Stimulated activated naive CD4-positive, alpha-beta T cell (primary cell): ENCODE measurements around the gene AJAP1.

Experiments
- DNase-seq, 6 experiments: peaks; one replicate each; lab custom pipeline; 2025; lab: John Stamatoyannopoulos, UW

The AJAP1 gene

DNA sequence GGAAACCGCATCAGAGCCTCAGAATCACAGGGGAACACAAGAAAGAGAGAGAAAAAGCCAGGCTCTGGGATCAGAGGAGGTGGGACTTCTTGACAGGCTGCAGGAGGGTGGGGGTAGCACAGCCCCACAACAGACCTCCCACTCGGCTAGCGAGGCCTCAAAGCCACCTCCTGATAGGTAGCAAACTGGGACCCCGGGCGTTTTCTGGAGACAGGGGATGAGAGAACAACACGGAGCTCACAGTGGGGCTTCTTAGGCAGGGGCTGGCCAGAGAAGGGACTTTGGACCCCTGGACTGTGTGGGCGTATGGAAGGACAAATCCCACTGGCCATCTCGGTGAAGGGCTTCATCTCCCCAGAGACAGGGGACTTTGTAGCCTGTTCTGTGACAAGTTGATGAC lies 116.3 kb downstream of the AJAP1 start:
- DNase-seq: no peak

DNA sequence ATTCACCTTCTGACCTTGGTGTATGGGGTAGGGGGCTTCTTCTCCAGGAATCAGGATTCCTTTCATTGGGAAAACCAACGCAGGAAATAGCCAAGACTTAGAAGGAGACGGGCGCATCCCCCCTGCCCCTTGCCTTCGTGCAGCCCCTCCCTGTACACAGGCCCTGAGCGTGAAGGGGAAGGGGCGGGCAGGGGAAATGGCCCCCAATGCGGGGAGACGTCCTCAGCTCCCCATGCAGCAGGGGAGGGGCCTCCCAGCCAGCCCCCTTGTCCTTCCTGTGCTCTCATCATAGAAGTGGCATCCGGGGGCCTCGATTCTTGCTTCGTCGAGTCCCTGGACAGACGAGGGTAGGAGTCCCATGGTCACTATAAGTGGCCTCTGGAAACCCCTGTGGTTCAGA lies 116.9 kb downstream of the AJAP1 start:
- DNase-seq: no peak

DNA sequence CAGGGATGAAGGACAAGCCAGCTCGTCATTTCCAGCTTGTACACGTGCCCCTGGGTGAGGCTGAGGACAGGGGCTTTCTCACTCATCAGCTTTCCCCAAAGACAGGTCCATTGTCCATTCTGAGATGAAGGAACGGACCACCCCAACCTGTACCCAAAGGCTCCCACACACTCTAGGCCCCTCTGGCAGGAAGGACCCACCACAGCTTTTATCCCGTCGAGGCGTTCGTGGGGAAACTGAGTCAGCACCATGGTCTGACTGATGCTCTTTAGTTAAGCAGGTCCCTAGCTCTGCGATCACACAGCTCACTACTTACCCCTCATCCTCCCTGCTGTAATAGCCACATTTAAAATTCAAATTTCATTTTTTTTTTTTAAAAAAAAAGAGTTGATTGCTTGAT lies 117.3 kb downstream of the AJAP1 start:
- DNase-seq: no peak

DNA sequence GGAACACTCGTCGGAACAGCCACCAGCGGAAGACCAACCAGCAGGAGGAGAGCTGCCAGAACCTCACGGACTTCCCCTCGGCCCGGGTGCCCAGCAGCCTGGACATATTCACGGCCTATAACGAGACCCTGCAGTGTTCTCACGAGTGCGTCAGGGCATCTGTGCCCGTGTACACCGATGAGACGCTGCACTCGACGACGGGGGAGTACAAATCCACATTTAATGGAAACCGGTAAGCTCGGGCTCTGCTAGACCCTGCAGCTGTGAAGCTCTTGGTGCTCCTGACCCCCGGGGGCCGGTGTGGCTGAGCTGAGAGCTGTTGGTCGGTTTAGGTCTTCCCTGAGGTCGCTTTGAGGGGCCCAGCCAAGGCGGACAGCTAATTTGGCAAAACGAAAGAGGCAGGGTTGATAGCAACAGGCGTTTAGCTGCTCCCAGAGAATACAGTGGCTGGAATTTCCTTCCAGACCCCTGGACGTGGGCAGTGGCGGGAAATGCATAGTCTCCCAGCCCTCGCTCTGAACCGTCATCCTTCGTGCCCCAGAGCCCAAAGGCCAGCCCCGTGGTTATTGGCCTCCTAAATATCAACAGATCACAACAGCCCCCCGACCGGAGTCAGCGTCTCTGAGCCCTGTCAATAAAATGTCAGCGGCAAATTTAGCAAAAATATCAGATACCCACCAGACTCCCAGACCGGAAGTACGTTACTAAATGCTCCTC lies 118.0 kb downstream of the AJAP1 start:
- no peak for DNase-seq

DNA sequence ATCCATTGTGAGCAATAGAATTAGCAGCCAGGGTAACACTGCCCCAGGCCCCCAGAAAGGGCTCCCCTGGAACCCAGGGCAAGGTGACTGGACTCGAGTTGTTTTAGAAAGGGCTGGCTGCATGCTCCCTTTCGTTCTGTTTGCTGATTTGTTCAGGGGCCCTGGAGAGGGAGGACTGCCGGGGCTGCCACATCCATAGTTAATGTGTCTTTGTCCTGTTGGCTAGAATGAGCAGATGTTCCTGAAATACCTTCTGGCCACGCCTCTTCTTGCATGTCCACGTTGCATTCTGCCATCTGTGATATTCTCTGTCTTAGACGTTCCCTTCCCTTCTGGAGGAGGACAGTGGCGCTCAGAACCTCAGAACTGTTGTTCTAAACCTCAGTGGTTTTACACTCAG lies 118.8 kb downstream of the AJAP1 start:
- no peak for DNase-seq

DNA sequence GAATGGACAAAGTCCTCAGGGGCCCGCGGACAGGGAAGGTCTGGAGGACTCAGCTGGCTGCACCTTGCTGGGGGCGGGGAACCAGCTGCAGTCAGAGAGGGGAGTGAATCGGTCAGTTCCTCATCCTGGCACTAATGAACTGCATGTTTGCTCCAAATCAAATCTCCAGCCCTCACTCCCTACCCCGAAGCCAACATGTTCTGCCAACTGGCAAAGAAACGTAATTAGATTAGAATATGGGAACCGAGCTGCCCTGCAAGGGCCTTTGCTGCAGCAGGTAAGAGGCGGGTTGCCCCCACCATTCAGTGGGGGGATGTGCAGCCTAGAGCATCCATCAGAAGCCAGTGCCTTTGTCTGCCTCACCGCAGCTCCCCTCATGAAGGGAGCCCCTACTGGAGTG lies 121.1 kb downstream of the AJAP1 start:
- DNase-seq: no peak

DNA sequence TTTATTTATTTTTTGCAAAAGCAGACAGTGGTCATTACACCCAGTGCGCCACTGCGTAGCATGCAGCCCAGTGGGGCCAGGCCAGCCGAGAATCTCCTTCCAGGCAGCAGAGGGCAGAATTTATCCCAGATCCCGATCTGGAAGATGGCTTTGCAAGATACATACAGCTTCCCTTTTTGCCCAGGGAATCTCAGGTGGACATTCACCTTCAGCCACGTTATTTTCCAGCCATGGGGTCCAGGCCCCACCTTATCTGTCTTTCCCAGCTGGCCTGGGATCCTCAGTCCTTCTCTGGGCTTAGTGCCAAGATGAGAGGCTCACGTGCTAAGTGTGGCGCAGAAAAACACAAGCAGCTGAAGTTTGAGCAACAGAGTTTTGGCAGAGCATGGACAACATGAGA lies 123.6 kb downstream of the AJAP1 start:
- no peak for DNase-seq

DNA sequence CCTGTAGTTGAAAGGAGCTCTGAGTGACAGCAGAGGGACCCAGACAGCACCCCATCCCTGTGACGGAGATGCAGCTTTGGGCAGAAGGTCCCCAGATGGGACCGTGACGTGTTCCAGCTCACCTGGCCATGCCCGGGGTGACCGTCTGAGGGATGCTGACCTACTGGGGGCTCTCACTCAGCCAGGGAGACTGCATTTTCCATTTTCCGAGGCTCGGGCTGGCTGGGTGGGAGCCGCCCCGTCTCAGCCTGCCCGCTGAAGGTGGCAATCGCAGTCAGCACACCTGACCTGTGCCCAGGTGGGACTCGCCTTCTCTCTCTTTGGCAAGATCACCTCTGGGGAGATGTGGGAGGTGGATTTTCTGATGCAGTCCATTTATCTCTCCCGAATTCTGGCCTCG lies 127.2 kb downstream of the AJAP1 start:
- DNase-seq: no peak

DNA sequence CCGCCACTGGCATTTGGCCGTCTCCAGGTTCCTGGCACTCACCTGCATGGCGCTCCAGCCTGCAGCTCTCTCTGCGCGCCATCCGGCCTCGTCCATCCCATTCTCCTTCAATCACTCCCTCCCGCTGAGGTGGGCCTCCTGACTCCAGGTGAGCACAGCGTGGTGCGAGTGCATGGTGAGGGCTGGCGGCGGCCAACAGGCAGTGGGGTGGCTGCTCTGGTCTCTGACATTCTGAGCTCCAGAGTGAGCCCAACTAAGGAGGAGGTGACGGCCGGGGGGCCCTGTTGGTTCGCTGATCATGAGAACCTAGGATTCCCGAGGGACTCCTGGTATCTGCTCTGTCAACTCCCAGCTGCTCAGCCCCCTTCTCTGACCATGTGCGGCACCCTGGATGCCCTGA lies 130.4 kb downstream of the AJAP1 start:
- no peak for DNase-seq

DNA sequence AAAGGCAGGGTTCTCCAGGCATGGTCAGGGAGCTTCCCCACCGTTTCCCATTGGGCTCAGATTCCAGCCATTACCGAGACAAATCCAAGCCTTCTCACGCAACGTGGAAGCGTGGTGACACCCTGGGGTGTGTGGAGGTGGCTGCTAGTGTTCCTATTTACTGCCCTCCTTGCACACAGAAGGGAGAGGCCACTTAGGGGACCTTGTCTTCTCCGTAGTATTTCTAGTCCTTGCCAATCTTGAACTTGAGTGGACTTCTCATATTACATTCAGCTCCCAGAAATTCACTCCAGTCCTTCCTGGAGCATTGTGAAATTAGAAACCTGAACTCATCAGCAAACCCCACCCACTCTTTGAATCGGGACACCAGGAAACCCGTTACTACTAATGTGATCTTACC lies 131.6 kb downstream of the AJAP1 start:
- DNase-seq: no peak

DNA sequence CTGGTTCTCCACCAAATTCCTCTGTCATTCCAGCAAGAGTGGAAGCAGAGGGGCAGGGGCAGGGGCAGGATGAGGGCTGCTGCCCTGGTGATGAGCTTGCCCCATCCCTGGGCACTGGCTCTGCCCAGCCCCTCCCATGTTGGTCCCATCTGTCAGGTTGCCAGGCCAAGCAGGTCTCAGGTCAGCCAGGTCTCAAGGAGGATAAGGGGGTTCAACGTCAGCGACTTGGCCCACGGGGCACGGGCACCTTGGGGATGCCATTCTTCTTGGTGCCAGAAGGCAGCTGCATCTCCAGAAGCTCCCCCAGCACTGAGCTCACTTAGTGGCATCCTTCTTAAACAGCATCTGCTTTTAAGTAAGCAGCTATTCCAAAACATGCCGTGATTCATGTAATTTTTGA lies 133.1 kb downstream of the AJAP1 start:
- no peak for DNase-seq

DNA sequence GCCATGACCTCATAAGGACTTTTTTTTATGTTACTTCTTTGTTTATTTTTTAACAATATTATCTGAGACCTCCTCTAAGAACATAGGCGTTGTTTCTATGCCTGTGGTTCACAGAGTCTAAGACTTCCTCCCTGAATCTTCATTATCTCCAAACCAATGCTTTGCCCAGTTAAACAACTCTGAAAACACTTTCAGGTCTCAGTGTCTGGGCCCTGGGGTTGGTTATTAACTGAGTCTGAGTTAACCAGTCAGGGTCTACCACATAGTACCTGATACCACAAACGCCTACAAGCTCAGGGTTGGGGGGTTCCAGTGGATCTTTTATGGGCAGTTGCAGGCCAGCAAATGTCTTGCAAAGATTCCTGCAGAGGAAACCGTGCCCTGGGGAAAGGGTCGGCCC lies 138.2 kb downstream of the AJAP1 start:
- DNase-seq: no peak

DNA sequence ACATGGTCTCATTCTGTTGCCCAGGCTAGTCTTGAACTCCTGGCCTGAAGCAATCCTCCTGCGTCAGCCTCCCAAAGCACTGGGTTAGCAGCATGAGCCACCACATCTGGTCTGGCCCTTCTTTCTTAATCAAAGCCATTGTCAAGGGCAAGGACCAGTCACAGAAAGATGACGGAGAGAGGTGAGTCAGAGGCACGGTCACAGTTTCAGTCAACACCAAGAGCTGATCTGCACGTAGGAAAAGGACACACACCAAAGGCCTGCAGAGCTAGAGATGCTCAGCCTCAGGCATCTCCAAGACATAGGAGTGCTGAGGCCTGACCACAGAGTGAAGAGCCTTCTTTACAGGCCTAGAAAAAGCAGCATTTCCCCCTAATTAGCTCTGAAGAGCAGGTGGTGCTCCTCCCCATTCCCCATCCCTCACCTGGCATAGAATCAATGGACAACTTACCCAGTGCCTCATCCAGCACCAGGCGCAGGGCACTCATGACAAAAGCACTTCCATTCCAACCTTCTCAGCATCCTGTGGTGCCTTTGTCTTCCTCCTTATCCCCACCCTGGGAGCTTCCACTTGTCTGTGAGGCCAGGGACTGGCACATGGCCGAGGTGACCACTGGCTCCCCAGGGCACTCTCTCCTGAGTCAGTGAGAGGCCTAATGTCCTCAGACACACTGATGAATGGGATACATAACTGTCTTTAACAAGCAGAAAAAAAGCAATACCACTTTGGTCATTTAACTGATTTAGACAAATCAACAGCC lies 139.8 kb downstream of the AJAP1 start:
- no peak for DNase-seq

DNA sequence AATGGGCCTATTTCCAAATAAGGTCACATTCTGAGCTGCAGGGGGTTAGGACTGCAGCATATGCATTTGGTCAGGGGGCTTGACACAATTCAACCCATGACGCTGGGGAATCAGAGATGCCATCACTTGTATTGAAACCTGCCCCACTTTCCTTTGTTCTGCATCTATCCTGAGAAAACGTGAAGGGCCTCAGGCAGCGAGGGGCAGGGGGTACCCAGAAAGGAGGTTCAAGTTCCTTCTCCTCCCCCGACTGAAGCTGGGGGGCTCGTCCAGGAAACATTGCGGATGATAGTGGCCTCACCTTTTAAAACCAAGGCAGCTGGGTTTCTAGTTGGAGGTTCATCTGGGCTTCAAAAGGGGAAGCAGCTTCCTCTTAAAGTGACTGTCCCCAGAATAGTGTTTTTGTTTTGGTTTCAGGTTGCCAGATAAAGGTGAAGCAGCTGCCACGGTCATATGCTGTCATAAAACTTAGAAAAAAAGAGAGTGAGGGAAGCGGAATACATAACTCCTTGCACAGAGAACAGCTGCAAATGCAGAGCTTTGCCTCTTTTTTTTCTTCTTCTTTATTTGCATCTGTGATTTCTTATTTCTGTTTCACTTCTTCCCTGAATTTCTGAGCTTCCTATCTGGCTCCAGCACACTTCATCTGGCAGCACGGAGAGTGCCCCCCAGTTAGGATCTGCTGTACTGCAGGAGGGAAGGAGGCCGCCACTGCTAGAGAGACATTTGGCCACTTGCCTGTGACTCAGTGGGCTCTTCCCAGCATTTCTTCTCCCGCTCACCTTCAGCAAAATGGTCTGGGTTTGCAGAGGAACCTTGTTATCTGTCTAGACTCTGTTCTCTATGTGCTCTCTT lies 142.0 kb downstream of the AJAP1 start:
- no peak for DNase-seq

DNA sequence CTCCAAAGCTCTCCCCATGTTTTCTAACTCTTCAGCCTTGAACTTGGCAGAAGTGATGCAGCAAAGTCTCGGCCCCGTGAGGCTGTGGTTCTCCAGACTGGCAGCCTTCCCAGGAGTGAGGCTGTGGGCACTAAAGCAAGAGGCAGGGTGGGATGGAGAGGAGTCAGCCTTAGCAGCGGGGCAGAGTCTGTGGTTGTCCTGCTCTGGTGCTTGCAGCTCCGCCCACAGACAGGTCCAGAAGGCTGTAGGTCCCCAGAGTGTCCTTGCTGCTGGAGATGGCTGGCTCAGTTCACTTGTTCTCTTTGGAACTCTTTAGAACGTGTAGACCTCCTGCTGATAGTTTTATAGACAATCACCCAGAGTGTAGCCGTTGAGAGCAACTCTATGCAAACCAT lies 142.6 kb downstream of the AJAP1 start:
- no peak for DNase-seq

DNA sequence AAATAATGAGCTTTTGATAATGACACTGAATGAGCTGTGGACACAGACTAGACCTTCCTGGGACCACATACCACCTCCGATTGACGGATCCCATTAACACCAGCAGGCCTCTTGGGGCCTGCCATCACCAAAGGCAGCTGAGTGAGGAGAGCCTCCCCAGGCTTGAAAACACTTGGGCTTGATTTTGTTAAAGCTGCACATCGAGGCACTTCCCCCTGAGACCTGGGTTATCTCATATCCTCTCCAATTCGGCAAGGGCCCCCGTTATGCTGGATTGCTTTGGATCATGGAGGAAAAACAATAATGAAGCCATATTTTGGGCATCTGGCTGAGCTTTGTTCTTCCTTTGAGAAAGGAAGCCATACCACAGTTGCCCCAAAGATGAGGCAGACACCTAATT lies 143.0 kb downstream of the AJAP1 start:
- DNase-seq: no peak

DNA sequence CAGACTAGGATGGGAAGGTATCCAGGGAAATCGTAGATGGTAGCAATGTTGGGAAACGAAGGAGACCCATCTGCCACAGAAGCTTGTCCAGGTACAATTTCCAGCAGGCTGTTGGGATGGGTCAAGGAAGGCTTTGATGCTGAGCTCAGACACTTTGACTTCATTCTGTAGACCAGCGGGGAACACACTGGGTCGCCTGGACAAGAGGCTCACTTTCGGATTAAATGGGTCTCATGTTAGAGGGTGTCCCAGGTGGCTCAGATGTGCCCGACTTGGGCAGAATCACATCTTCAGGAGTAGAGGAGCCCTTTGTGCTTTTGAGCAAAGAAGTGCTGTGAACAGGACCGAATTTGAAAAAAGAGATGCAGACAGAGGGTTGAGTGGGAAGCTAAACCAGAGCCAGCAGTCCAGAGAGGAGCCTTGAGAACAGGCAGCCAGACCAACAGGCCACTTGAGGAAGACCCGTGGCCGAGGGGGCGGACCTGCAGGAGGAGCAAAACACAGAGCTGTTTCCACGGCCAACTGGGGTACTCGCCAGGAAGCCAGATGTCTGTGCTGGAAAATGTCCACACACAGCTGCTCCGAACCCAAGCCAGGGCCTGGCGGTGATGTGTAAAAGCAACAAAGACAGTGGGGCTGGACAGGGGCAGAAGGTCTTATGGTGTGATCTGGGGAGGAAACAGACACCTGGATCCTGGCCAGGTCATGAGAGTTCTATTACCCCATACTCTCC lies 146.9 kb downstream of the AJAP1 start:
- no peak for DNase-seq

DNA sequence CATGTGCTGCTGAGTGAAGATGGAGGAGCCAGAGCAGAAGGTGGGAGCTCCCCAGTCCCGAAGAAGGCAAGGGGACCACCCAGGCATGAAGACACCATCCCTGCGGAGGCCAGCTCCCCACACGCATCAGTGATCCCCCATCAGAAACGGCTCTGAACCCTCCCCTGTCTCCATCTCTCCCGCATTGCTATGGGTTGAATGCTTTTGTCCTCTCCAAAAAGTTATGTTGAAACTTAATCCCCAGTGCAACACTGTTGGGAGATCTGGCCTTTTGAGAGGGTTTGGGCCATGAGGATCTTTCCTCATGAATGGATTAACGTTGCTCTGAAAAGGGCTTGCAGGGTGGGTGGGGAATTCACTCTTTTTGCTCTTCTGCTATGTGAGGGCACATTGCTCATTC lies 147.6 kb downstream of the AJAP1 start:
- no peak for DNase-seq

DNA sequence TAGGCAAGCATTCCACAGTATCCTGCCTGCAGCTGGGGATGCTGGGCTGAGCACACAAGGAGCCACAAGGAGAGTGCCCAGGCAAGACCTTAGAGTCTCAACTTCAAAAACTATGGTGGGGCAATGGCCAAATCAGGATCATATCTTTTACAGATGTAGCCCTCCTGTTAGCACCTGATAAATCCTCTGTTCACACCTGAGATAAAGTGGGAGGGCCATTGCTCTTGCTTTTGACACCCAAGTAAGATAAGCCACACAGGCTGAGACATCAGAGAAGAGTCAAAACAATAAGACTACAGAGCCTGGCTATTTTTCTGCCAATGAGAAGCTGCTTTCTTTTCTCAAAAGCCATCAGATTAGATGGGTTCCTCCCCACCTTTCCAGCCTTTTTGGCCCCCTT lies 148.9 kb downstream of the AJAP1 start:
- no peak for DNase-seq

DNA sequence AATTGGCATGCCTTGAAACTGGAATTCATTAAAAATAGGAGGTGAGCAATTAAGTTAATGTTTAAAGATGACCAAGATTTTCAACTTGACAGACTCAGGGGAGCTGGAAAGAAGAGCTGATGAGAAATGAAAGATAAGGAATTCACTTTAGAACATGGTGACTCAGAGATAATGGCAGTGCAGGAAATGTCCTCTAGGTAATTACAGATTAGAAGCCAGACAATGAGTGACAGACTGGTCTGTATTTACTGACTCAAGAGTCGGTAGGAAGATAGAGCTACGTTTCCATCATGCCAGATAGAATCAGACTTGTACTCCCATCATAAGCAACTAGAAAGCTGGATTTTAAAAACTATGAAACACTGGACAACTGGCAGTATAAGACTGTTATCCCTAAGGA lies 151.6 kb downstream of the AJAP1 start:
- no peak for DNase-seq

DNA sequence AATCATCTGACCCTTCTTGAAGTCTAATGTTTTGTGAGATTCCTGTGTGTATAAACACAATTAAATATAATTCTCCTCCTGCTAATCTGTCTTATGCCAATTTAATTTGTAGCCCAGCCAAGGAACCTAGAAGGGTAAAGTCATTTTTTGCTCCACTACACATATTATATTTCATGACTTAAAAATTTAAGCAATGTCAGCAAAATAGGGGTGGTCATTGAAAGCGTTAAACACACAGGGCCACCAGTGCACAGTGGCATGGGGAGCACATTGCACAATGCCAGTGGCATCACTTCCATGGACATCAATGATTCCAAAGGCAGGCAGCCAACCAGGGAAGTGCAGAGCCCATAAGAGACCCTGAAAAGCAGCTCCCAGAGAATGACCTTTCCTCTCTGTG lies 166.1 kb downstream of the AJAP1 start:
- DNase-seq: no peak

DNA sequence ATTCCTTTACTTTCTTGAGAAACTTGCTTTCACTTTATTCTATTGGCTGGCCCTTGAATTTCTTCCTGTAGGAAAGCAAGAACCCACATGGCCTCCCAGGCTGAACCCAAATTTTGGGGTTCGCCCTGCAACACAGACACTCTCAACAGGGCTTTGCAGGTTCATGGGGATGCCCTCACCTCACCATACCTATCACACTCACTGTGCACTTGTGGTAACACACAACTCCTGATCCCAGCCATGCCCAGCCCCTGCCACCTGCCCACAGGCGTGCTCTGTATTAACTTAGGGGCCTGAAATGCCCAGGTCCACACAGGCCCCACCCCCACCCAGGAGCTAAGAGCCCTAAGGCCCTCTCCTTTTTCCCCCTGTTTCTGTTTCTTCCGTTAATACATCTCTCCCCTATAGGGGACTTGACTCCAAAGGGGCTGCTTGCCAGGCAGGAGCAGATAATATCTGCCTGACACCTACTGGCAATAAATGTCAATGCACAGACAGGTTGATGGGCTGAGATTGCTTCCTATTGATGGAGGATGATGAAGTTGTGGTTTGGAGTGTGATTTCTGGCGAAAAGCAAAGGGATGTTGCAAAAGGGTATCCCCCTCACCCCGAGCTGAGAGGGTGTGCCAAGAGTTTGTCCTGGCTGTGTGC lies 171.5 kb downstream of the AJAP1 start:
- no peak for DNase-seq
